CD4-positive, alpha-beta T cell treated with Interferon alpha-2 for 1 hour (primary cell): ENCODE results near the gene ADIRF.
"Not testable (repeated sequence)": the region's sequence is repeated elsewhere in the genome, so short reads cannot be mapped to it uniquely, and the experiment has no call there.

Source experiments
- DNase-seq, 2 donors: peaks; one replicate each; pipeline ENCODE4 v3.0.0-alpha.2; 2020 to 2022

ADIRF gene

GRCh38 chr10:86961481-86962091 lies 6.7 kb upstream of the ADIRF start:
- DNase-seq, result no peak

- no peak for DNase-seq
Observed at GRCh38 chr10:86962136-86962980, 5.9 kb upstream of the ADIRF start.

- DNase-seq, result no peak
Observed at GRCh38 chr10:86962981-86963310, 5.3 kb upstream of the ADIRF start.

GRCh38 chr10:86963341-86963919 lies 4.9 kb upstream of the ADIRF start:
- no peak for DNase-seq

- no peak for DNase-seq
Observed at GRCh38 chr10:86964061-86964846, 4.0 kb upstream of the ADIRF start.

- no peak for DNase-seq
Observed at GRCh38 chr10:86964847-86965190, 3.5 kb upstream of the ADIRF start.

GRCh38 chr10:86965986-86966654 lies 2.2 kb upstream of the ADIRF start:
- peak in 1 of 2 donors; percentile 14 for DNase-seq

- no peak for DNase-seq
Observed at GRCh38 chr10:86967481-86967941, 771 bp upstream of the ADIRF start.

GRCh38 chr10:86968994-86969355 lies 693 bp downstream of the ADIRF start:
- DNase-seq, result no peak

- DNase-seq, result no peak
Observed at GRCh38 chr10:86969421-86970041, 1.2 kb downstream of the ADIRF start.

- DNase-seq, result peak in 1 of 2 donors; percentile 11
Observed at GRCh38 chr10:86970162-86970981, 2.1 kb downstream of the ADIRF start.

- no peak for DNase-seq
Observed at GRCh38 chr10:86970982-86971231, 2.6 kb downstream of the ADIRF start.

- DNase-seq, result peak; percentile 89 to 93
Observed at GRCh38 chr10:86971232-86971991, 3.1 kb downstream of the ADIRF start.

GRCh38 chr10:86972613-86973380 lies 4.5 kb downstream of the ADIRF start:
- DNase-seq, result no peak

GRCh38 chr10:86974484-86974883 lies 6.2 kb downstream of the ADIRF start:
- DNase-seq, result no peak

GRCh38 chr10:86976362-86977056 lies 8.2 kb downstream of the ADIRF start:
- no peak for DNase-seq

GRCh38 chr10:86978457-86978856 lies 10.2 kb downstream of the ADIRF start:
- DNase-seq, result not testable (repeated sequence)

GRCh38 chr10:86979296-86979818 lies 11.1 kb downstream of the ADIRF start:
- no peak for DNase-seq

GRCh38 chr10:86979977-86980448 lies 11.7 kb downstream of the ADIRF start:
- no peak for DNase-seq
